ENCODE results near the gene MIAT. TPM values are rescaled to one million over a fixed set of nuclear protein-coding genes. Genes with fewer than 3 reads are reported as not detected.

Gene MIAT
- total and polyA plus RNA-seq, 2 of the 8 experiments (the other 6 are each of a cell fraction or from before 2014, with no cell fraction given) = 27.6 to 36.0 TPM

DNA sequence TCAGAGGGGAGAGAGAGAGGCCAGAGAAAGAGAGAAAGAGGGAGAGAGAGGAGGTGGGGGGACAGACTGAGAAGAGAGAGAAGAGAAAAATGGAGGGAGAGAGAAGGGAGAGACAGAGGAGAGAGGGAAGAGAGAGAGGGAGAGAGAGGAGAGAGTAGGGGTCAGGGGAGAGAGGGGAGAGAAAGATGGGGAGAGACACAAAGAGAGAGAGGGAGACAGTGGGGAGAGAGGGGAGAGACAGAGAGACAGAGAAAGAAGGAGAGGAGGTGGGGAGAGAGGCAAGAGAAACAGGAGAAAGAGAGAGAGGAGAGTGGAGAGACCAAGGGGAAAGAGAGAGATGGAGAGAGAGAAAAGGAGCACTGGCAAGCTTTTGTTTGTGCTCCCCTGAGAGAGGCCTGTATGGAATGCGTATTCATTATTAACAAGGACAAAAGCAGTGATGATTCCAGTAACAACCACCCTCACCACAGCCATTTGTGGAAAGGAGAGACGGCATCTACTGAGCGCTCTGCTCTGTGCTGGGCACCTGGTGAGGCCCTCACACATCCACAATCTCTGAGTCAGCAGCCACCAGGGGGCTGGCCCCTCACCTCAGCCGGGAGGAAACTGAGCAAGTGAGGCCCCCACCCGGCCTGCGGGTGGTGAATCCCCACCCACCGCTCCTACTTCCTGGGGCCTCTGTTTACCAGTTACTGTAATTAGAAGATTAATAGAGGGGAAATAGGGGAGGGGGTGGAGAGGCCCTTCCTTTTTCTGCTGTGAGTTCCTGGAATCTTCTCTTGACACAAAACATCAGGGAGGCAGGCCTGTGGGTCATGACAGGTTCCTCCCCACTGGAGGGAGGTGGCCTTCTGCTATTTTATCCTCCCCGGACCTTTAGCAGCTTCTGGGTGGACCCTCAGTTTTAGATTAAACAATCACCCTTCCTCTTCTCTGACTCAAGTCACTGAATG is 14.6 kb upstream of the MIAT start (continued):
- TF ChIP-seq, protein P1, sequence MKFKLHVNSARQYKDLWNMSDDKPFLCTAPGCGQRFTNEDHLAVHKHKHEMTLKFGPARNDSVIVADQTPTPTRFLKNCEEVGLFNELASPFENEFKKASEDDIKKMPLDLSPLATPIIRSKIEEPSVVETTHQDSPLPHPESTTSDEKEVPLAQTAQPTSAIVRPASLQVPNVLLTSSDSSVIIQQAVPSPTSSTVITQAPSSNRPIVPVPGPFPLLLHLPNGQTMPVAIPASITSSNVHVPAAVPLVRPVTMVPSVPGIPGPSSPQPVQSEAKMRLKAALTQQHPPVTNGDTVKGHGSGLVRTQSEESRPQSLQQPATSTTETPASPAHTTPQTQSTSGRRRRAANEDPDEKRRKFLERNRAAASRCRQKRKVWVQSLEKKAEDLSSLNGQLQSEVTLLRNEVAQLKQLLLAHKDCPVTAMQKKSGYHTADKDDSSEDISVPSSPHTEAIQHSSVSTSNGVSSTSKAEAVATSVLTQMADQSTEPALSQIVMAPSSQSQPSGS (IDR thresholded peaks at IDR 0.05; ENCODE audit: low read length) = no peak
- TF ChIP-seq RBBP5 (IDR thresholded peaks at IDR 0.05; ENCODE audit: borderline replicate concordance, low read depth, low read length) (0 out of 2 replicates have a peak, but pooled peaks have one; percentile 65), KDM5A (IDR thresholded peaks at IDR 0.05; ENCODE audit: low read length) (no peak), BCL11A (IDR thresholded peaks at IDR 0.05; ENCODE audit: low read depth in 2 of 2, low read length in 2 of 2) (no peak), SP2 (IDR thresholded peaks at IDR 0.05; ENCODE audit: low read length) (no peak), RAD21 (IDR thresholded peaks at IDR 0.05 in 1 of 2, conservative IDR thresholded peaks at IDR 0.05 in 1 of 2; ENCODE audit: low read depth in 2 of 2, low read length in 2 of 2) (0 out of 4 replicates have a peak, but pooled peaks of 1 of the 2 experiments have one; percentile 10), EZH2 (IDR thresholded peaks at IDR 0.05; ENCODE audit: low read depth, low read length, severe bottlenecking) (no peak), CBX8 (IDR thresholded peaks at IDR 0.05; ENCODE audit: borderline replicate concordance, low read depth, low read length) (no peak), HDAC6 (IDR thresholded peaks at IDR 0.05; ENCODE audit: low read depth, low read length) (no peak), BACH1 (IDR thresholded peaks at IDR 0.05; ENCODE audit: low read length) (peak; percentile 46; the same call in 1 of the 2 replicates), SP4 (IDR thresholded peaks at IDR 0.05; ENCODE audit: low read length) (no peak), POLR2A (IDR thresholded peaks at IDR 0.05; ENCODE audit: control extremely low read depth in 1 of 2, low read depth in 2 of 2, low read length in 2 of 2) (peak; percentile 18 to 59), EGR1 (IDR thresholded peaks at IDR 0.05; ENCODE audit: borderline replicate concordance, low read depth, low read length) (no peak), GABPA (IDR thresholded peaks at IDR 0.05; ENCODE audit: borderline replicate concordance, insufficient read depth, low read length) (no peak), MAFK (IDR thresholded peaks at IDR 0.05; ENCODE audit: low read depth, low read length) (no peak), CTBP2 (IDR thresholded peaks at IDR 0.05; ENCODE audit: borderline replicate concordance, insufficient read depth, insufficient read length, low read length) (no peak), PHF8 (conservative IDR thresholded peaks at IDR 0.05; ENCODE audit: low read depth, low read length) (no peak)

Measured in H1 (cell line).